Fibroblast of mammary gland (primary cell): ENCODE results near the gene RAB3GAP1.

ENCODE experiments used
- DNase-seq: peaks from one replicate; pipeline ENCODE4 v3.0.0-alpha.2; 2010; ENCODE audit warnings: low read depth
- H3K4me3 ChIP-seq: 2 replicates; pipeline ENCODE4 v1.5.1; 2011; ENCODE audit warnings: low read depth, mild to moderate bottlenecking, low read length, moderate library complexity; ENCODE audit not compliant: control insufficient read depth
- TF ChIP-seq, protein P1 (sequence below): conservative IDR thresholded peaks from 2 replicates; pipeline ENCODE4 v1.5.1; 2011; ENCODE audit warnings: low read depth, low read length, inconsistent platforms; ENCODE audit not compliant: control insufficient read depth, insufficient read depth

Gene RAB3GAP1

GRCh38 chr2:135055182-135055786 lies 3.2 kb downstream of the RAB3GAP1 start:
- H3K4me3 ChIP-seq, result no peak overlapping the region
- TF ChIP-seq, protein P1, sequence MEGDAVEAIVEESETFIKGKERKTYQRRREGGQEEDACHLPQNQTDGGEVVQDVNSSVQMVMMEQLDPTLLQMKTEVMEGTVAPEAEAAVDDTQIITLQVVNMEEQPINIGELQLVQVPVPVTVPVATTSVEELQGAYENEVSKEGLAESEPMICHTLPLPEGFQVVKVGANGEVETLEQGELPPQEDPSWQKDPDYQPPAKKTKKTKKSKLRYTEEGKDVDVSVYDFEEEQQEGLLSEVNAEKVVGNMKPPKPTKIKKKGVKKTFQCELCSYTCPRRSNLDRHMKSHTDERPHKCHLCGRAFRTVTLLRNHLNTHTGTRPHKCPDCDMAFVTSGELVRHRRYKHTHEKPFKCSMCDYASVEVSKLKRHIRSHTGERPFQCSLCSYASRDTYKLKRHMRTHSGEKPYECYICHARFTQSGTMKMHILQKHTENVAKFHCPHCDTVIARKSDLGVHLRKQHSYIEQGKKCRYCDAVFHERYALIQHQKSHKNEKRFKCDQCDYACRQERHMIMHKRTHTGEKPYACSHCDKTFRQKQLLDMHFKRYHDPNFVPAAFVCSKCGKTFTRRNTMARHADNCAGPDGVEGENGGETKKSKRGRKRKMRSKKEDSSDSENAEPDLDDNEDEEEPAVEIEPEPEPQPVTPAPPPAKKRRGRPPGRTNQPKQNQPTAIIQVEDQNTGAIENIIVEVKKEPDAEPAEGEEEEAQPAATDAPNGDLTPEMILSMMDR, result no peak
- DNase-seq, result peak; percentile 50

- TF ChIP-seq, protein P1, result no peak
- DNase-seq, result no peak
- H3K4me3 ChIP-seq, result no peak overlapping the region
These were observed 4.7 kb downstream of the RAB3GAP1 start for GRCh38 chr2:135056790-135057189.

GRCh38 chr2:135059577-135059976 lies 7.5 kb downstream of the RAB3GAP1 start:
- DNase-seq, result no peak
- no peak overlapping the region for H3K4me3 ChIP-seq
- TF ChIP-seq, protein P1, result no peak

GRCh38 chr2:135063210-135063609 lies 11.1 kb downstream of the RAB3GAP1 start:
- H3K4me3 ChIP-seq, result no peak overlapping the region
- TF ChIP-seq, protein P1, result no peak
- peak; percentile 7 for DNase-seq

GRCh38 chr2:135064149-135064548 lies 12.1 kb downstream of the RAB3GAP1 start:
- TF ChIP-seq, protein P1, result no peak
- DNase-seq, result no peak
- H3K4me3 ChIP-seq, result no peak overlapping the region

DNA sequence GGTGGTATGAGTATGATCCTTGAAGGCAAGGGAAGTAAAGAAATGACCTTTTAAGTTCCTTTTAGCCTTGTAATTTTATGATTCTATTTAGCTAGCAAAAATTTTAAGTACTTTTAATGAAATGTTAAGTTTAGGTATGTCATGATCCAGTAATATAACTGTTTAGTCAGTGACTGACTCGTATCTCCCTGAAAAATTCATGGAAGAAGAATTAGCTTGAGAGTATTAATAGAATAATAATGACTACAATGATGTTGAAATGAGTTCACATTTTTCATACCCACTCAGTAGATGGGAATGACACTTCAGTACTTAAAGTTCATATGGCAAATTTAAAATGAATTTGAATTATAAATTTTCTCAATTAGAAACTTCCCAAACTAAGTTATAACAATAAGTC lies 14.6 kb downstream of the RAB3GAP1 start:
- H3K4me3 ChIP-seq, result no peak overlapping the region
- TF ChIP-seq, protein P1, result no peak
- peak; percentile 28 for DNase-seq
